Spleen (tissue), 11 donors: Measurements from ENCODE around the gene CDH13. TPM values are rescaled to one million over a fixed set of nuclear protein-coding genes. Genes with fewer than 3 reads are reported as not detected.

Experiments
- DNase-seq: peaks from one replicate; pipeline ENCODE4 v3.0.0-alpha.2; 2020
- H3K27ac ChIP-seq, 8 donors: fragments of 200-600 bp; sonication (generic) in 7 of 8; 1 replicate in 4 of 8; 2 replicates in 4 of 8; pipeline versions ENCODE4 v1.5.0 to v1.8.0; 2016 to 2021; ENCODE audit warnings: inconsistent platforms in 4 of 8, mild to moderate bottlenecking in 4 of 8, moderate library complexity in 1 of 8
- H3K27me3 ChIP-seq, 7 donors: fragments of 200-600 bp; sonication (generic) in 6 of 7; replicated peaks in 1 of 7; 1 replicate in 4 of 7; 2 replicates in 3 of 7; pipeline versions ENCODE4 v1.5.0 to v1.8.0; 2016 to 2021; ENCODE audit warnings: inconsistent platforms in 3 of 7, mild to moderate bottlenecking in 1 of 7
- H3K36me3 ChIP-seq, 6 donors: fragments of 200-600 bp; sonication (generic) in 5 of 6; 1 replicate in 4 of 6; 2 replicates in 2 of 6; pipeline versions ENCODE4 v1.5.0 to v1.8.0; 2016 to 2021; ENCODE audit warnings: inconsistent platforms in 2 of 6
- H3K4me1 ChIP-seq, 6 donors: fragments of 200-600 bp; sonication (generic) in 5 of 6; 1 replicate in 3 of 6; 2 replicates in 3 of 6; pipeline versions ENCODE4 v1.5.0 to v1.8.0; 2016 to 2021; ENCODE audit warnings: inconsistent platforms in 3 of 6
- H3K4me3 ChIP-seq, 8 donors: fragments of 200-600 bp; sonication (generic) in 7 of 8; 1 replicate in 4 of 8; 2 replicates in 4 of 8; pipeline versions ENCODE4 v1.5.0 to v1.8.0; 2016 to 2021; ENCODE audit warnings: inconsistent platforms in 4 of 8, mild to moderate bottlenecking in 4 of 8, moderate library complexity in 2 of 8
- H3K9me3 ChIP-seq, 8 donors: fragments of 200-600 bp; sonication (generic) in 7 of 8; 1 replicate in 4 of 8; 2 replicates in 4 of 8; pipeline versions ENCODE4 v1.5.0 to v1.8.0; 2016 to 2021; ENCODE audit warnings: inconsistent platforms in 4 of 8
- CTCF ChIP-seq, 11 experiments: fragments of 200-600 bp in 7 of 11; fragments of 450-650 bp in 4 of 11; sonication (generic) in 4 of 11; IDR thresholded peaks in 8 of 11; conservative IDR thresholded peaks in 3 of 11; 1 replicate in 7 of 11; 2 replicates in 4 of 11; pipeline versions ENCODE4 v1.4.0 to v1.8.0; 2016 to 2021; ENCODE audit warnings: antibody characterized with exemption in 11 of 11, inconsistent platforms in 4 of 11, mild to moderate bottlenecking in 1 of 11
- POLR2A ChIP-seq, 3 donors: fragments of 450-650 bp; IDR thresholded peaks; one replicate each; pipeline ENCODE4 v1.5.1; 2017; ENCODE audit warnings: antibody characterized with exemption in 3 of 3, mild to moderate bottlenecking in 1 of 3
- POLR2AphosphoS5 ChIP-seq, 3 donors: sonication (generic); formaldehyde crosslinking; IDR thresholded peaks; one replicate each; pipeline ENCODE4 v1.5.1; 2017; ENCODE audit warnings: antibody characterized with exemption in 3 of 3
- WGBS, 5 donors: extraction: QIAGEN DNeasy Blood & Tissue Kit in 3 of 5; methylation state at CpG; one replicate each; pipeline versions ENCODE4 v1.1.5 to v1.1.7; 2013 to 2018; 5-methylcytosine and 5-hydroxymethylcytosine counted together
- intact Hi-C: fragments of 100-400 bp; cut with DNase I; formaldehyde crosslinking; loops from one replicate; pipeline ENCODE4 v1.15.0; 2023; ENCODE audit warnings: low total_unique reads
- polyA plus RNA-seq, 3 donors: library from polyadenylated mRNA; stranded (reverse); fragments of 200-250 nt; gene quantifications; one replicate each; pipeline ENCODE4 v1.2.1, GENCODE V29; 2013
- total RNA-seq, 7 donors: library from RNA; depleted of rRNA in 3 of 7; stranded (reverse); fragments of >200 nt in 3 of 7; fragmentation: NEBNext Ultra II Directional in 4 of 7; extraction: Animal tissue kit (Norgen Biotek cat#: 25700) in 4 of 7; gene quantifications; one replicate each; pipeline versions ENCODE4 v1.1.0 to v1.2.1, GENCODE V29; 2016 to 2021
- donor health status: healthy with polysubstance abuse.
- donor health status: DM: no; HTN: no; CAD: no; lungs with moderate emphysema.
- donor health status: DM: no; HTN: no; CAD: no.
- donor health status: Bipolar disorder and iron deficiency.
- donor health status: healthy.
- donor health status: DM: no; HTN: no; CAD: no.
- donor health status: DM: yes; HTN: yes; CAD: no.

Gene CDH13
- total and polyA plus RNA-seq, 10 donors = 0.13 to 4.6 (median 1.1) TPM

- no peaks in the 10 kb centered on the region for H3K4me1 ChIP-seq
- no peak for DNase-seq
- no peaks in the 10 kb centered on the region for H3K9me3 ChIP-seq
- no peak overlapping the region for H3K4me3 ChIP-seq
- H3K36me3 ChIP-seq = no peaks in the 10 kb centered on the region
- intact Hi-C loops = no loop called here
- TF ChIP-seq POLR2AphosphoS5 (IDR thresholded peaks at IDR 0.05) (no peak), CTCF (IDR thresholded peaks at IDR 0.05 in 8 of 11, conservative IDR thresholded peaks at IDR 0.05 in 3 of 11) (no peak), POLR2A (IDR thresholded peaks at IDR 0.05) (no peak)
- H3K27me3 ChIP-seq = peaks cover 0 to 11% (median 0%) of the 10 kb centered on the region in 7 donors
- H3K27ac ChIP-seq = no peak overlapping the region
- WGBS, 5 donors = 66 to 74% (median 70%) methylated on average over 12 to 13 of the region's 13 CpGs
These were observed 573.4 kb downstream of the CDH13 start for GRCh38 chr16:83200005-83200779.

- intact Hi-C loops = no loop called here
- H3K27me3 ChIP-seq = peaks cover 0 to 4% (median 0%) of the 10 kb centered on the region in 7 donors
- H3K4me3 ChIP-seq = no peak overlapping the region
- TF ChIP-seq CTCF (IDR thresholded peaks at IDR 0.05 in 8 of 11, conservative IDR thresholded peaks at IDR 0.05 in 3 of 11) (no peak), POLR2AphosphoS5 (IDR thresholded peaks at IDR 0.05) (no peak), POLR2A (IDR thresholded peaks at IDR 0.05) (no peak)
- no peaks in the 10 kb centered on the region for H3K9me3 ChIP-seq
- no peaks in the 10 kb centered on the region for H3K4me1 ChIP-seq
- H3K36me3 ChIP-seq = no peaks in the 10 kb centered on the region
- no peak overlapping the region for H3K27ac ChIP-seq
- DNase-seq = no peak
- 90 to 97% (median 90%) methylated on average over 9 of the region's 9 CpGs for WGBS, 5 donors
These were observed 575.0 kb downstream of the CDH13 start for GRCh38 chr16:83201748-83202147.

GRCh38 chr16:83205896-83206295 lies 579.1 kb downstream of the CDH13 start:
- whole genome bisulfite sequencing, 5 donors = 72 to 85% (median 77%) methylated on average over 6 of the region's 6 CpGs

GRCh38 chr16:83206426-83206825 lies 579.7 kb downstream of the CDH13 start:
- intact Hi-C loops = no loop called here
- no peaks in the 10 kb centered on the region for H3K27me3 ChIP-seq
- H3K4me1 ChIP-seq = no peaks in the 10 kb centered on the region
- no peak for DNase-seq
- 61 to 80% (median 71%) methylated on average over 5 of the region's 5 CpGs for WGBS, 5 donors
- H3K27ac ChIP-seq = no peak overlapping the region
- no peak for TF ChIP-seq POLR2A (IDR thresholded peaks at IDR 0.05)
- TF ChIP-seq POLR2AphosphoS5 (IDR thresholded peaks at IDR 0.05) = no peak
- TF ChIP-seq CTCF (IDR thresholded peaks at IDR 0.05 in 8 of 11, conservative IDR thresholded peaks at IDR 0.05 in 3 of 11) = no peak
- no peaks in the 10 kb centered on the region for H3K9me3 ChIP-seq
- H3K4me3 ChIP-seq = no peak overlapping the region
- H3K36me3 ChIP-seq = no peaks in the 10 kb centered on the region

More at GRCh38 chr16:83205896-83206295, 579.1 kb downstream of the CDH13 start:
- TF ChIP-seq POLR2A (IDR thresholded peaks at IDR 0.05) = no peak
- H3K4me1 ChIP-seq = no peaks in the 10 kb centered on the region
- no peaks in the 10 kb centered on the region for H3K9me3 ChIP-seq
- intact Hi-C loops = no loop called here
- no peak overlapping the region for H3K4me3 ChIP-seq
- no peak overlapping the region for H3K27ac ChIP-seq
- DNase-seq = no peak
- no peaks in the 10 kb centered on the region for H3K36me3 ChIP-seq
- no peaks in the 10 kb centered on the region for H3K27me3 ChIP-seq
